ENCODE data around the gene KREMEN2.

KREMEN2 gene

DNA sequence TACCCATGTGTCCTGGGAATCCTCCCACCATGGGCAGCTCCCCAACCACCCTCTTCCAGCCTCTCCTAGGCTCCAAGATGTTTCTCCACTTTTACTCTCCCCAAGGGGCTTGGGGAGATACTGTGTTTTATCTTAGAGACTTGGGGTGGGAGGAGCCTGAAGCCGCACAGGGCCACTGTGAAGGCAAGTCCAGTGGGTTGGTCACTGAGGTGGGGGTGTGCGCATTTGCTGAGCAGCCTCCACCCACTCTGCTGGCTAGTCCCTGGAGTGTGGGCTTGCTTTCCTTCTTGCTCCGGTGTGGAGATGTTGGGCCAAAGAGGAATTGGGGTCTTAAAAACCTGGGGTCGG, 44.6 kb downstream of the KREMEN2 start:
- DNase-seq (ENCODE audit: low read depth) = no peak
- in situ Hi-C loops (cut with HindIII; ENCODE audit: low sequenced_read_pairs) = no loop called here
- TF ChIP-seq, protein P1, sequence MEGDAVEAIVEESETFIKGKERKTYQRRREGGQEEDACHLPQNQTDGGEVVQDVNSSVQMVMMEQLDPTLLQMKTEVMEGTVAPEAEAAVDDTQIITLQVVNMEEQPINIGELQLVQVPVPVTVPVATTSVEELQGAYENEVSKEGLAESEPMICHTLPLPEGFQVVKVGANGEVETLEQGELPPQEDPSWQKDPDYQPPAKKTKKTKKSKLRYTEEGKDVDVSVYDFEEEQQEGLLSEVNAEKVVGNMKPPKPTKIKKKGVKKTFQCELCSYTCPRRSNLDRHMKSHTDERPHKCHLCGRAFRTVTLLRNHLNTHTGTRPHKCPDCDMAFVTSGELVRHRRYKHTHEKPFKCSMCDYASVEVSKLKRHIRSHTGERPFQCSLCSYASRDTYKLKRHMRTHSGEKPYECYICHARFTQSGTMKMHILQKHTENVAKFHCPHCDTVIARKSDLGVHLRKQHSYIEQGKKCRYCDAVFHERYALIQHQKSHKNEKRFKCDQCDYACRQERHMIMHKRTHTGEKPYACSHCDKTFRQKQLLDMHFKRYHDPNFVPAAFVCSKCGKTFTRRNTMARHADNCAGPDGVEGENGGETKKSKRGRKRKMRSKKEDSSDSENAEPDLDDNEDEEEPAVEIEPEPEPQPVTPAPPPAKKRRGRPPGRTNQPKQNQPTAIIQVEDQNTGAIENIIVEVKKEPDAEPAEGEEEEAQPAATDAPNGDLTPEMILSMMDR (IDR thresholded peaks at IDR 0.05; ENCODE audit: low read depth, low read length, missing control alignments) = no peak
- H3K4me3 ChIP-seq (ENCODE audit: low read depth, low read length) = no peak overlapping the region

DNA sequence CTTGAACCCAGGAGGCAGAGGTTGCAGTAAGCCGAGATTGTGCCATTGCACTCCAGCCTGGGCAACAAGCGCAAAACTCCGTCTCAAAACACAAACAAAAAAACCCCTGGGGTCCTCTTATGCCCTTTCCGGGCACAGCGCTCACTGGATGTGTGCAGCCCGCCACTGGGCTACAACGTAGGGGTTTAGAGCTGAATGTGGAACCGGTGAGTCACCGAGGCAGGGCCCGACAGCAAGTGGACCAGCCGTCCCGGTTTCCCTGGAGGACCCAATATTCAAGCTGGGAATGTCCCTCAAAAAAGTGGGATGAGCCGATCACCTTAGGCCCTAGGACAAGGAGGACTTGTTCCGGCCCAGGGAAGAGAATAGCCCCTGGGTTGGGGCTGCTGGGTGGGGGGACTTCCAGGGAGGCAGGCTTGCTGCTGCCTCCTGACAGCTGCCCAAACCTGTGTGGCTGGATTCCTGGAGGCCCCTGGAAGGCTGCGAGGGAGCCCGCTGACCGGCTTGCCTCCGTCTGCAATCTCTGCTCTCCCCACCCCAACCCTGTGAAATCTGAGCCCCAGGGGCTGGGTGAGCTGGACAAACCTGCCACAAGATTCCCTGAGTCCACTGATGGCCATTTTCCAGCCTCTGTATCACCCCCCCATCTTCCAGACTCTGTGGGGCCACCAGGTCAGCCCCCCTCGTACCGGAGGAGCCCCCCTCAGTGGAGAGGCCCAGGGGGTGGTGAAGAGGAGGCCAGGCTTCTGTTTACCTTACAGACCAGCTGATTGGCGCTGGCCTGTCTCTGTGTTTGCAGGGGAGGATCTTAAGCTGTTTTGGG, 45.7 kb downstream of the KREMEN2 start:
- no peak for DNase-seq (ENCODE audit: low read depth)
- H3K4me3 ChIP-seq (ENCODE audit: low read depth, low read length) = no peak overlapping the region
- TF ChIP-seq, protein P1 (IDR thresholded peaks at IDR 0.05; ENCODE audit: low read depth, low read length, missing control alignments) = no peak
- in situ Hi-C loops (cut with HindIII; ENCODE audit: low sequenced_read_pairs) = no loop called here

DNA sequence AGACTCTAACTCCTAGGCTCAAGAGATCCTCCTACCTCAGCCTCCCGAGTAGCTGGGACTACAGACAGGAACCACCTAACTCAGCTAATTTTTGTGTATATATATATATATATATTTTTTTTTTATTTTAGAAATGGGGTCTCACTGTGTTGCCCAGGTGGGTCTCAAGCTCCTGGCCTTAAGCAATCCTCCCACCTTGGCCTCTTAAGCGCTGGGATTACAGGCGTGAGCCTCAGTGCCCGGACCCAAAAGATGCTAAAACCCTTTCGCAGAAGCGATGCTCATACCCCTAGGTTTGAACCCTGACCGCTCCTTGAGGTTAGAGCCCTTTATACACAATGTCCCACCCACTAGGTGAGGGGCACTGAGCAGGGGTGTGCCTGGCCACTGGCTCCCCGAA, 46.4 kb downstream of the KREMEN2 start:
- in situ Hi-C loops (cut with HindIII; ENCODE audit: low sequenced_read_pairs) = no loop called here
- H3K4me3 ChIP-seq (ENCODE audit: low read depth, low read length) = no peak overlapping the region
- no peak for DNase-seq (ENCODE audit: low read depth)
- TF ChIP-seq, protein P1 (IDR thresholded peaks at IDR 0.05; ENCODE audit: low read depth, low read length, missing control alignments) = no peak

DNA sequence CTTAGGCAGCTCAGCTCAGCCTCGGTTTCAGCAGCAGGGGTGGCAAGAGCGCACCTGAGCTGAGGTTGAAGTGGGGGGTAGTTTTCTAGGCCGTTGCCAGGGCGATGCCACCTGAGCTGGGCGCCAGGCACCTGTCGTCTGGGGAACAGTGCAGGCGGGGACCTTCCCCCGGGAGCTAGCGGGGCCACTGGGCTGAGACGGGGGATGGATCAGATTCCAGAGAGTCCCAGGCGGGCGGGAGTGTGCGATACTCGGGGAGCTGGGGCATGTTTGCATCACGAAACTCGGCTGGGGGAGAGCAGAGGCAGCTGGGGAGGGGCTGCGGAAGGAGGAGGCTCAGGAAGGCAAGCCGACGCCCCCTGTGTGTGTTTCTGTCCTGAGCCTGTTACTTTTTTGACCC, 48.2 kb downstream of the KREMEN2 start:
- in situ Hi-C loops (cut with HindIII; ENCODE audit: low sequenced_read_pairs) = no loop called here
- no peak for DNase-seq (ENCODE audit: low read depth)
- TF ChIP-seq, protein P1 (IDR thresholded peaks at IDR 0.05; ENCODE audit: low read depth, low read length, missing control alignments) = no peak
- H3K4me3 ChIP-seq (ENCODE audit: low read depth, low read length) = no peak overlapping the region

DNA sequence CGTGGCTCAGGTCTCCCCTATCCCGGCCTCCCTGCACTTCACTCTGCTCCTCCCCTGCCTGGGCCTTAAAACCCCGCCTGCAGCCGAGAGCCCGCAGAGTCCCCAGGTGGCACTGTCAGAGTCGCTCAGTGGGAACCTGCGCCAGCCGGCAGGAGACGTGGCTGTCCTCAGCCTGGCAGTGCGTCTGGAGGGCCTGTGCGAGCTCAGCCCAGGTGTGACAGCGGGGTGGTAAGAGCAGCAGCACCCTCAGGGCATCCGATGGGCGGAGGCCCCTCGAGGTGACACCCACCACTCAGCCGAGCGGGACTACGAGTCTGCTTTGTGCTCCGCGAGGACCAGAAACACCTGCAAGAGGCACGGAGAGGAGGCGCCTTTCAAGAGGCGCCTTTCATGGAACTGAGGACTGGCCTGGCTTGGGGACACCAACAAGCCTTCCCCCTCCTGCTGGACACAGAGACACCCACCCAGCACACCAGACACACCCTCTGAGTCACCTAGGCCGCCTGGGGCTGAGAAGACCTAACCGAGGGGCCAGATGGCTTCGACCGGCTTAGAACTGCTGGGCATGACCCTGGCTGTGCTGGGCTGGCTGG, 48.8 kb downstream of the KREMEN2 start, which contains the start of gene CLDN9:
TSS of gene CLDN9 (plus strand) at position 96 of the 593 bp plus-strand sequence. CDS start at position 536, 440 bp downstream.
- no peak for DNase-seq (ENCODE audit: low read depth)
- in situ Hi-C loops (cut with HindIII; ENCODE audit: low sequenced_read_pairs) = no loop called here
- H3K4me3 ChIP-seq (ENCODE audit: low read depth, low read length) = no peak within 1 kb of the TSS
- TF ChIP-seq, protein P1 (IDR thresholded peaks at IDR 0.05; ENCODE audit: low read depth, low read length, missing control alignments) = no peak

DNA sequence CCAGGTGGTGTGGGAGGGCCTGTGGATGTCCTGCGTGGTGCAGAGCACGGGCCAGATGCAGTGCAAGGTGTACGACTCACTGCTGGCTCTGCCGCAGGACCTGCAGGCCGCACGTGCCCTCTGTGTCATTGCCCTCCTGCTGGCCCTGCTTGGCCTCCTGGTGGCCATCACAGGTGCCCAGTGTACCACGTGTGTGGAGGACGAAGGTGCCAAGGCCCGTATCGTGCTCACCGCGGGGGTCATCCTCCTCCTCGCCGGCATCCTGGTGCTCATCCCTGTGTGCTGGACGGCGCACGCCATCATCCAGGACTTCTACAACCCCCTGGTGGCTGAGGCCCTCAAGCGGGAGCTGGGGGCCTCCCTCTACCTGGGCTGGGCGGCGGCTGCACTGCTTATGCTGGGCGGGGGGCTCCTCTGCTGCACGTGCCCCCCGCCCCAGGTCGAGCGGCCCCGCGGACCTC, 49.4 kb downstream of the KREMEN2 start:
- no peak overlapping the region for H3K4me3 ChIP-seq (ENCODE audit: low read depth, low read length)
- in situ Hi-C loops (cut with HindIII; ENCODE audit: low sequenced_read_pairs) = no loop called here
- DNase-seq (ENCODE audit: low read depth) = no peak
- TF ChIP-seq, protein P1 (IDR thresholded peaks at IDR 0.05; ENCODE audit: low read depth, low read length, missing control alignments) = no peak

Measured in astrocyte of the cerebellum (primary cell).